WTC11 (cell line): ENCODE results near the gene FAM136A. TPM values are rescaled to one million over a fixed set of nuclear protein-coding genes. Genes with fewer than 3 reads are reported as not detected.
A peak's percentile ranks its signal among the peaks of the same experiment; 100 is the strongest.

ENCODE experiments used
- ATAC-seq: fragments of 200-7000 bp; cut with Tn5 transposase; 2 replicates; pipeline ENCODE4 v1.10.0; 2021; ENCODE audit warnings: mild to moderate bottlenecking, moderate library complexity
- CTCF ChIA-PET: fragments of 300-600 bp; sonication (Branson Sonifier 250); formaldehyde crosslinking; loops from one replicate; lab custom pipeline; 2021; ENCODE audit warnings: antibody characterized with exemption; lab: Charles Lee
- POLR2A ChIA-PET: fragments of 350-600 bp; sonication (Branson Sonifier 250); formaldehyde crosslinking; loops from one replicate; lab custom pipeline; 2021; ENCODE audit warnings: antibody characterized with exemption; lab: Charles Lee
- DNase-seq: peaks from one replicate; pipeline ENCODE4 v3.0.0; 2021; ENCODE audit warnings: low spot score
- H3K27ac Mint-ChIP-seq: 2 replicates; pipeline ENCODE4 v1.8.0; 2021; ENCODE audit warnings: mixed read lengths
- H3K27me3 Mint-ChIP-seq: 2 replicates; pipeline ENCODE4 v1.8.0; 2021; ENCODE audit warnings: low read depth, mild to moderate bottlenecking, moderate library complexity, mixed read lengths
- H3K36me3 Mint-ChIP-seq: 2 replicates; pipeline ENCODE4 v1.8.0; 2021; ENCODE audit warnings: mixed read lengths
- H3K4me1 Mint-ChIP-seq: 2 replicates; pipeline ENCODE4 v1.8.0; 2022; ENCODE audit warnings: mixed read lengths
- H3K4me3 Mint-ChIP-seq: 2 replicates; pipeline ENCODE4 v1.8.0; 2021; ENCODE audit warnings: mild to moderate bottlenecking, moderate library complexity, mixed read lengths
- H3K9me3 Mint-ChIP-seq: 2 replicates; pipeline ENCODE4 v1.8.0; 2021; ENCODE audit warnings: mixed read lengths
- ATF3 ChIP-seq: sonication (generic); formaldehyde crosslinking; conservative IDR thresholded peaks from 2 replicates; pipeline ENCODE4 v1.8.1; 2022; ENCODE audit warnings: mild to moderate bottlenecking, missing genetic modification reagents
- CDX4 ChIP-seq: fragments of 250-450 bp; sonication (Bioruptor Pico); IDR thresholded peaks from 2 replicates; pipeline ENCODE4 v1.9.0; 2021; ENCODE audit warnings: moderate library complexity, mild to moderate bottlenecking, inconsistent platforms, borderline replicate concordance
- CREB1 ChIP-seq: sonication (generic); formaldehyde crosslinking; IDR thresholded peaks from 2 replicates; pipeline ENCODE4 v1.8.0; 2023; ENCODE audit warnings: mild to moderate bottlenecking, missing genetic modification reagents
- FOXK1 ChIP-seq: sonication (generic); formaldehyde crosslinking; IDR thresholded peaks from 2 replicates; pipeline ENCODE4 v1.8.0; 2022; ENCODE audit warnings: mild to moderate bottlenecking, moderate library complexity, missing genetic modification reagents
- GTF2I ChIP-seq: fragments of 250-450 bp; sonication (Bioruptor Pico); conservative IDR thresholded peaks from 2 replicates; pipeline ENCODE4 v1.4.0; 2021; ENCODE audit warnings: mild to moderate bottlenecking
- MXD4 ChIP-seq: fragments of 250-450 bp; sonication (Bioruptor Pico); IDR thresholded peaks from 2 replicates; pipeline ENCODE4 v1.8.0; 2021; ENCODE audit warnings: mild to moderate bottlenecking, moderate library complexity, borderline replicate concordance
- OVOL2 ChIP-seq: fragments of 250-450 bp; sonication (Bioruptor Pico); IDR thresholded peaks from 2 replicates; pipeline ENCODE4 v1.9.0; 2021; ENCODE audit warnings: mild to moderate bottlenecking, borderline replicate concordance
- SOX15 ChIP-seq: fragments of 250-450 bp; sonication (Bioruptor Pico); IDR thresholded peaks from 2 replicates; pipeline ENCODE4 v1.9.0; 2021; ENCODE audit warnings: mild to moderate bottlenecking
- ZBTB43 ChIP-seq: sonication (generic); formaldehyde crosslinking; IDR thresholded peaks from 2 replicates; pipeline ENCODE4 v1.8.1; 2023; ENCODE audit warnings: mild to moderate bottlenecking, missing genetic modification reagents
- ZNF423 ChIP-seq: fragments of 250-450 bp; sonication (Bioruptor Pico); IDR thresholded peaks from 2 replicates; pipeline ENCODE4 v2.1.2; 2022; ENCODE audit warnings: mild to moderate bottlenecking, moderate library complexity
- ZSCAN18 ChIP-seq: fragments of 250-450 bp; sonication (Bioruptor Pico); IDR thresholded peaks from 2 replicates; pipeline ENCODE4 v2.1.2; 2022; ENCODE audit warnings: mild to moderate bottlenecking, moderate library complexity
- total RNA-seq: library from RNA; stranded (reverse); gene quantifications from 3 replicates; pipeline ENCODE4 v1.2.3, GENCODE V29; 2021
- TF ChIP-seq, protein P1 (sequence below): fragments of 200-600 bp; IDR thresholded peaks from 2 replicates; pipeline ENCODE4 v1.8.0; 2022; ENCODE audit warnings: antibody characterized with exemption

FAM136A gene
- total RNA-seq, 1 experiment from 2014 or later, result 83.9 TPM

DNA sequence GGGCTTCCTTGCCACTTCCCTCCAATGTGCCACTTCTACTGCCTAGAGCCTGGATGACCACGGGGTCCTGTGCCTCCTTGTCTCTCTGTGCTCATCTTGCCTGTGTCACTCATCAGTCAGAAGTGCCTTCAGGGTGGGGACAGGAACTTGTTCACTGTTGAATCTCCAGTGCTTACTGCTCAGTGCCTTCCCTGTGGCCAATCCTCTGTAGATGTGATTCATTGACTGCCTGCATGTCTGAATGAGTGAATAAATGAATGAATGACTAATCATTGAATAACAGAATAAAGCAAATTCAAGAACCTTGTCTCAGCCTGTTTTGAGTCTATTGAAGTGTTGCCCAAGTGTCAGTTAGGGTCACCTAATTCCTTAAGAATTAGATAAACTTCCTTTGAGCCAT lies 42.3 kb upstream of the FAM136A start:
- CTCF ChIA-PET, result no interaction called here
- no peaks in the 10 kb centered on the region for H3K36me3 Mint-ChIP-seq
- no peak for DNase-seq
- no peaks in the 10 kb centered on the region for H3K9me3 Mint-ChIP-seq
- H3K4me3 Mint-ChIP-seq, result no peak overlapping the region
- ATAC-seq, result no peak
- H3K4me1 Mint-ChIP-seq, result no peaks in the 10 kb centered on the region
- H3K27ac Mint-ChIP-seq, result no peak overlapping the region
- POLR2A ChIA-PET, result no interaction called here
- TF ChIP-seq CDX4 (no peak), FOXK1 (CRISPR knock-in tag) (no peak), GTF2I (no peak), MXD4 (CRISPR knock-in tag) (no peak)
- H3K27me3 Mint-ChIP-seq, result peaks cover 75% of the 10 kb centered on the region

DNA sequence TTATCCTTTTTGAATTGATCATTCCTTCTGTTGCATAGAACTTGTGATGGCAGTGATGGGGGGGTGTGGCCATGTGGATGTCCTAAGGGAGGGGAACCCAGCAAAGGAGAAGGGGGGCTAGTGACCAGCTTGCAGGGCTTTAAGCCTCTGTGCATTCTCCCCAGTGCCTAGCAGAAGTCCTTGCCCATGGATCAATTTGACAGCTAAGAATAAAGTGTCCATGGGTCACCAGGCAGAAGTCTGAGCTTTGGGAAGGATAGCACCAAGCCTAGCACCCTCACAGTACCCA lies 39.6 kb upstream of the FAM136A start:
- TF ChIP-seq SOX15, result no peak
- Mint-ChIP-seq H3K27me3 (peaks cover 67% of the 10 kb centered on the region), H3K9me3 (no peaks in the 10 kb centered on the region), H3K27ac (no peak overlapping the region), H3K4me1 (no peaks in the 10 kb centered on the region), H3K36me3 (no peaks in the 10 kb centered on the region), H3K4me3 (no peak overlapping the region)
- CTCF ChIA-PET, result interaction anchor here (0.7 to 3.3 kb wide), 6 partner anchors 37 to 304 kb away, joined by 3 to 31 read pairs (median 6); no protein-coding TSS in a partner anchor
- ATAC-seq (no peak), DNase-seq (no peak)
- POLR2A ChIA-PET, result no interaction called here

- ChIA-PET CTCF (interaction anchor here (0.6 to 3.3 kb wide), 9 partner anchors 12 to 305 kb away, joined by 3 to 31 read pairs (median 3); no protein-coding TSS in a partner anchor), POLR2A (no interaction called here)
- H3K9me3 Mint-ChIP-seq, result no peaks in the 10 kb centered on the region
These were observed 39.1 kb upstream of the FAM136A start for GRCh38 chr2:70340761-70341476.

More at GRCh38 chr2:70340761-70341476, 39.1 kb upstream of the FAM136A start:
- ATAC-seq (peak; percentile 91), DNase-seq (peak; percentile 53)
- TF ChIP-seq ZNF423 (CRISPR knock-in tag) (peak; percentile 16; the same call in 1 of the 2 replicates), ATF3 (CRISPR knock-in tag) (no peak), ZSCAN18 (CRISPR knock-in tag) (no peak), CREB1 (CRISPR knock-in tag) (no peak), ZBTB43 (CRISPR knock-in tag) (no peak), OVOL2 (CRISPR knock-in tag) (no peak)
- TF ChIP-seq, protein P1, sequence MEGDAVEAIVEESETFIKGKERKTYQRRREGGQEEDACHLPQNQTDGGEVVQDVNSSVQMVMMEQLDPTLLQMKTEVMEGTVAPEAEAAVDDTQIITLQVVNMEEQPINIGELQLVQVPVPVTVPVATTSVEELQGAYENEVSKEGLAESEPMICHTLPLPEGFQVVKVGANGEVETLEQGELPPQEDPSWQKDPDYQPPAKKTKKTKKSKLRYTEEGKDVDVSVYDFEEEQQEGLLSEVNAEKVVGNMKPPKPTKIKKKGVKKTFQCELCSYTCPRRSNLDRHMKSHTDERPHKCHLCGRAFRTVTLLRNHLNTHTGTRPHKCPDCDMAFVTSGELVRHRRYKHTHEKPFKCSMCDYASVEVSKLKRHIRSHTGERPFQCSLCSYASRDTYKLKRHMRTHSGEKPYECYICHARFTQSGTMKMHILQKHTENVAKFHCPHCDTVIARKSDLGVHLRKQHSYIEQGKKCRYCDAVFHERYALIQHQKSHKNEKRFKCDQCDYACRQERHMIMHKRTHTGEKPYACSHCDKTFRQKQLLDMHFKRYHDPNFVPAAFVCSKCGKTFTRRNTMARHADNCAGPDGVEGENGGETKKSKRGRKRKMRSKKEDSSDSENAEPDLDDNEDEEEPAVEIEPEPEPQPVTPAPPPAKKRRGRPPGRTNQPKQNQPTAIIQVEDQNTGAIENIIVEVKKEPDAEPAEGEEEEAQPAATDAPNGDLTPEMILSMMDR, result peak; percentile 66
- no peak overlapping the region for H3K4me3 Mint-ChIP-seq
- H3K4me1 Mint-ChIP-seq, result no peaks in the 10 kb centered on the region
- H3K27ac Mint-ChIP-seq, result no peak overlapping the region
- H3K27me3 Mint-ChIP-seq, result peaks cover 62% of the 10 kb centered on the region
- no peaks in the 10 kb centered on the region for H3K36me3 Mint-ChIP-seq
